H4 (cell line): ENCODE measurements around the gene NMT1. TPM values are rescaled to one million over a fixed set of nuclear protein-coding genes. Genes with fewer than 3 reads are reported as not detected.

Experiments used
- DNase-seq: peaks from one replicate; pipeline ENCODE4 v3.0.0-alpha.2; 2015; ENCODE audit warnings: low spot score
- total RNA-seq: library from RNA; depleted of rRNA; stranded (reverse); fragments of >200 nt; shearing (Covaris generic); gene quantifications from 2 replicates; pipeline ENCODE4 v1.2.3, GENCODE V29; 2014

The NMT1 gene
- total RNA-seq, 1 experiment from 2014 or later: 119 TPM

- DNase-seq: no peak
Observed at GRCh38 chr17:45104497-45104896, 43.4 kb downstream of the NMT1 start.

- no peak for DNase-seq
Observed at GRCh38 chr17:45104907-45105624, 43.9 kb downstream of the NMT1 start.

GRCh38 chr17:45106096-45106495, 45.0 kb downstream of the NMT1 start:
- DNase-seq: no peak

- no peak for DNase-seq
Observed at GRCh38 chr17:45106582-45106981, 45.5 kb downstream of the NMT1 start.

GRCh38 chr17:45107293-45108010, 46.3 kb downstream of the NMT1 start:
- no peak for DNase-seq

- no peak for DNase-seq
Observed at GRCh38 chr17:45108051-45108450, 46.9 kb downstream of the NMT1 start.

GRCh38 chr17:45108595-45109521, 47.7 kb downstream of the NMT1 start:
- no peak for DNase-seq

GRCh38 chr17:45110676-45111611, 49.8 kb downstream of the NMT1 start:
- no peak for DNase-seq

- no peak for DNase-seq
Observed at GRCh38 chr17:45111850-45112249, 50.7 kb downstream of the NMT1 start.

GRCh38 chr17:45112559-45113423, 51.7 kb downstream of the NMT1 start:
- no peak for DNase-seq

GRCh38 chr17:45113424-45113754, 52.3 kb downstream of the NMT1 start:
- no peak for DNase-seq

- DNase-seq: no peak
Observed at GRCh38 chr17:45114117-45114932, 53.2 kb downstream of the NMT1 start.

GRCh38 chr17:45115015-45115625, 54.0 kb downstream of the NMT1 start:
- DNase-seq: no peak

- no peak for DNase-seq
Observed at GRCh38 chr17:45115871-45116270, 54.8 kb downstream of the NMT1 start.

GRCh38 chr17:45116434-45117016, 55.4 kb downstream of the NMT1 start:
- DNase-seq: no peak

GRCh38 chr17:45117334-45117733, 56.2 kb downstream of the NMT1 start:
- no peak for DNase-seq

GRCh38 chr17:45117848-45118646, 56.9 kb downstream of the NMT1 start:
- DNase-seq: no peak

- DNase-seq: no peak
Observed at GRCh38 chr17:45118691-45119090, 57.6 kb downstream of the NMT1 start.
